Glutamatergic neuron (in vitro differentiated cells): ENCODE measurements around the gene ALDH1L2. TPM values are rescaled to one million over a fixed set of nuclear protein-coding genes. Genes with fewer than 3 reads are reported as not detected.

ENCODE experiments used
- DNase-seq: peaks from one replicate; pipeline ENCODE4 v3.0.0; 2022
- H3K27ac Mint-ChIP-seq: one replicate; pipeline ENCODE4 v1.8.0; 2020; ENCODE audit warnings: mild to moderate bottlenecking, mixed read lengths, inconsistent platforms; ENCODE audit not compliant: unreplicated experiment
- H3K27me3 Mint-ChIP-seq: one replicate; pipeline ENCODE4 v1.8.0; 2020; ENCODE audit warnings: mild to moderate bottlenecking, moderate library complexity, mixed read lengths, inconsistent platforms; ENCODE audit not compliant: unreplicated experiment
- H3K36me3 Mint-ChIP-seq: one replicate; pipeline ENCODE4 v1.8.0; 2020; ENCODE audit warnings: mild to moderate bottlenecking, mixed read lengths, inconsistent platforms; ENCODE audit not compliant: unreplicated experiment
- H3K4me1 Mint-ChIP-seq: one replicate; pipeline ENCODE4 v1.8.0; 2020; ENCODE audit warnings: mild to moderate bottlenecking, low read depth, mixed read lengths, inconsistent platforms; ENCODE audit not compliant: unreplicated experiment
- H3K4me3 Mint-ChIP-seq: one replicate; pipeline ENCODE4 v1.8.0; 2020; ENCODE audit warnings: mild to moderate bottlenecking, mixed read lengths, inconsistent platforms; ENCODE audit not compliant: unreplicated experiment
- H3K9me3 Mint-ChIP-seq: one replicate; pipeline ENCODE4 v1.8.0; 2020; ENCODE audit warnings: mild to moderate bottlenecking, moderate library complexity, mixed read lengths, inconsistent platforms; ENCODE audit not compliant: unreplicated experiment
- total RNA-seq: library from RNA; stranded (reverse); fragmentation: NEBNext Ultra II Directional; extraction: Animal tissue kit (Norgen Biotek cat#: 25700); gene quantifications from one replicate; pipeline ENCODE4 v1.2.1, GENCODE V29; 2021; ENCODE audit not compliant: unreplicated experiment
- TF ChIP-seq, protein P1 (sequence below): fragments of 200-600 bp; sonication (generic); IDR thresholded peaks from one replicate; pipeline ENCODE4 v1.5.0; 2021; ENCODE audit not compliant: partially characterized antibody, unreplicated experiment

ALDH1L2 gene
- total RNA-seq, 1 donor from 2014 or later: 47.4 TPM

DNA sequence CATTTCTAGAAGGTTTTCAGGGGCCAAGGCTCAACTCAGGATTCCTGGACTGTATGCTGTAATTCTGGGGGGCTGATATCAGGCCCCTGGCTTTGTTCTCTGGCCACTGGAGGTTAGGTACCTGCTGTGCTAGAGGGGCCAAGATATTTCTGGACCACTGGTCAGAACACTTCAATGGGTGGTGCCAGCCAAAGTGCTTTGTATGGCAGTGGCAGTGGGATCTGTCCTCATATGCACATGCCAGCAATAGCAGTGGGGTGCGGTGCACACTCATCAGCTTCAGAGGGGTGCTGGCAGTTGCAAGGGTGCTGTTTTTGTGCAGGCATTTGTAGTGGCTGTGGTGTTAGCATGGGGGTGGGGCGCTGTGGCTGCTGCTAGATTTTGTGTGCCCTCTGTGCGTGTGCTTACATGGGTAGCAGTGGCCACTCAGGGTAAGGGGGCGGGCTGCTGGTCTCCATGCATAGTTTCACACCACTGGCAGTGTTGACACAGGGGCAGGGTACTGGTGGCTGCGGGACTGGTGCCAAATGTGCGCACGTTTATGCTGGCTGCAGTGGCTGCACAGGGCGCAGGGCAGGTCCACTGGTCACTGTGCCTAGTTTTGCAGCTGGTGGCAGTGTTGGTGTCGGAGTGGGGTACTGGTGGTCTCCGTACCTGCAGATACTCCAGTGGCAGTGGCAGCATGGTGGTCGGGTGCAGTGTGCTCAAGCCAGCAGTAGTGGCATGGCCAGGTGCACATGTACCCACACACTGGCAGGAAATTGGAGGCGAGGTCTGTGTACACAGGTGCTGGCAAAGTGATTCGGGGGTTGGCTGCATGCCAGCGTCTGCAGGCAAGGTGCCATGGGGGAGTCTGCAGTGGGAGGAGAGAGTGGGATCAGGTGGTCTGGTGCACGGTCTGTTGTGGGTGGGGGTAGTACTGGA is 85.6 kb downstream of the ALDH1L2 start:
- no peak for DNase-seq
- H3K36me3 Mint-ChIP-seq: peaks cover 17% of the 10 kb centered on the region
- TF ChIP-seq, protein P1, sequence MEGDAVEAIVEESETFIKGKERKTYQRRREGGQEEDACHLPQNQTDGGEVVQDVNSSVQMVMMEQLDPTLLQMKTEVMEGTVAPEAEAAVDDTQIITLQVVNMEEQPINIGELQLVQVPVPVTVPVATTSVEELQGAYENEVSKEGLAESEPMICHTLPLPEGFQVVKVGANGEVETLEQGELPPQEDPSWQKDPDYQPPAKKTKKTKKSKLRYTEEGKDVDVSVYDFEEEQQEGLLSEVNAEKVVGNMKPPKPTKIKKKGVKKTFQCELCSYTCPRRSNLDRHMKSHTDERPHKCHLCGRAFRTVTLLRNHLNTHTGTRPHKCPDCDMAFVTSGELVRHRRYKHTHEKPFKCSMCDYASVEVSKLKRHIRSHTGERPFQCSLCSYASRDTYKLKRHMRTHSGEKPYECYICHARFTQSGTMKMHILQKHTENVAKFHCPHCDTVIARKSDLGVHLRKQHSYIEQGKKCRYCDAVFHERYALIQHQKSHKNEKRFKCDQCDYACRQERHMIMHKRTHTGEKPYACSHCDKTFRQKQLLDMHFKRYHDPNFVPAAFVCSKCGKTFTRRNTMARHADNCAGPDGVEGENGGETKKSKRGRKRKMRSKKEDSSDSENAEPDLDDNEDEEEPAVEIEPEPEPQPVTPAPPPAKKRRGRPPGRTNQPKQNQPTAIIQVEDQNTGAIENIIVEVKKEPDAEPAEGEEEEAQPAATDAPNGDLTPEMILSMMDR: no peak
- no peak overlapping the region for H3K4me3 Mint-ChIP-seq
- H3K4me1 Mint-ChIP-seq: no peaks in the 10 kb centered on the region
- no peak overlapping the region for H3K27ac Mint-ChIP-seq
- H3K9me3 Mint-ChIP-seq: no peaks in the 10 kb centered on the region
- H3K27me3 Mint-ChIP-seq: peaks cover 2% of the 10 kb centered on the region

- TF ChIP-seq, protein P1: no peak
- peaks cover 2% of the 10 kb centered on the region for H3K27me3 Mint-ChIP-seq
- H3K4me3 Mint-ChIP-seq: no peak overlapping the region
- H3K36me3 Mint-ChIP-seq: peaks cover 17% of the 10 kb centered on the region
- H3K9me3 Mint-ChIP-seq: no peaks in the 10 kb centered on the region
- DNase-seq: no peak
- H3K27ac Mint-ChIP-seq: no peak overlapping the region
- H3K4me1 Mint-ChIP-seq: no peaks in the 10 kb centered on the region
Measured at GRCh38 chr12:104997541-104997940, 86.7 kb downstream of the ALDH1L2 start.

DNA sequence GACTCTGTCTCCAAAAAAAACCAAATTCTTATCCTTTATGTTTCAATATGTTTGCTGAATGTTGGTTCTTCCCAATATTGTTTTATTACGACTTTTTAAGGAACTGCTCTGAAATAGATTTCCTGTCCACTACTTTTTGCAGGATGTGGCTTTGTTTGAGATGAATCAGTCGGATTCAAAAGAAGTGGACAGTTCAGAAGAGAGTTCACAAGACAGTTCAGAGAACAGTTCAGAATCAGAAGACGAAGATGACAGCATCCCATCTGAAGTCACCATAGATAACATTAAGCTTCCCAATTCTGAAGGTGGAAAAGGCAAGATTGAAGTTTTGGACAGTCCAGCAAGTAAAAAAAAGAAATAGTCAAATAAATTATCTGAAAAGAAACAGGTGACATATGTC is 89.9 kb downstream of the ALDH1L2 start:
- Mint-ChIP-seq H3K4me1 (no peaks in the 10 kb centered on the region), H3K36me3 (no peaks in the 10 kb centered on the region), H3K27ac (no peak overlapping the region), H3K27me3 (peaks cover 2% of the 10 kb centered on the region), H3K9me3 (no peaks in the 10 kb centered on the region), H3K4me3 (no peak overlapping the region)
- DNase-seq: no peak
- TF ChIP-seq, protein P1: no peak

- Mint-ChIP-seq H3K36me3 (no peaks in the 10 kb centered on the region), H3K27me3 (no peaks in the 10 kb centered on the region), H3K9me3 (no peaks in the 10 kb centered on the region), H3K27ac (no peak overlapping the region), H3K4me3 (no peak overlapping the region), H3K4me1 (peaks cover 6% of the 10 kb centered on the region)
- no peak for DNase-seq
- TF ChIP-seq, protein P1: no peak
Measured at GRCh38 chr12:104991565-104992128, 92.6 kb downstream of the ALDH1L2 start.

GRCh38 chr12:104990950-104991349 is 93.3 kb downstream of the ALDH1L2 start:
- peaks cover 6% of the 10 kb centered on the region for H3K4me1 Mint-ChIP-seq
- no peaks in the 10 kb centered on the region for H3K27me3 Mint-ChIP-seq
- H3K9me3 Mint-ChIP-seq: no peaks in the 10 kb centered on the region
- no peaks in the 10 kb centered on the region for H3K36me3 Mint-ChIP-seq
- DNase-seq: no peak
- no peak overlapping the region for H3K4me3 Mint-ChIP-seq
- TF ChIP-seq, protein P1: no peak
- no peak overlapping the region for H3K27ac Mint-ChIP-seq
